GM19023 (cell line): ENCODE results near the gene DNPH1.

Source experiments
- ATAC-seq: cut with Tn5 transposase; IDR thresholded peaks from one replicate; pipeline ENCODE4 v1.9.1; 2021; ENCODE audit warnings: mild to moderate bottlenecking, moderate library complexity; ENCODE audit not compliant: unreplicated experiment

The DNPH1 gene

DNA sequence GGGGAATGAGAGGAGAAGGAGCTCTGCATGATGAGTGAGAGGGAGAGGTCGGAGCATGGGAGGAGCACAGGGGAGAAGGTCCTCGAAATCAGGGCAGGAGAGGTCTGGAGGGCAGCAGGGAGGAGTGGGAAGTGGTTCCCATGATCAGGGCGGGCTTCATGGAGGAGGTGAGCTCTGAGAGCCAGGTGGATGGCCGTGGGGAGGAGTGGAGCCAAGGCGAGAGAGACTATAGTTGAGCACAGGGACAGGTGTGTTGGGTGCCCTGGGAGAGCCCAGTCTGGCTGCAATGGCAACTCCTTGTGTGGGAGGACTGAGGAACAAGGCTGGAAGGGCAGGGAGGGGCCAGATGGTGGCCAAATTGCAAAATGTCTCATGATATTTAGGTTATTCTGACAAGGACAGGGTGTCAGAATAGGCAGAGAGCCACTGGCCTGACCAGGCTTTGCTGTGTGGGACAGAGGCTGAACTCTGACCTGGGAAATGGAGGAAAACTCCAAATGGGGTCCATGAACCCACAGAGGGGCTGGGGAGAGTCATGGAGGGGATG lies 35.4 kb upstream of the DNPH1 start:
- no peak for ATAC-seq

DNA sequence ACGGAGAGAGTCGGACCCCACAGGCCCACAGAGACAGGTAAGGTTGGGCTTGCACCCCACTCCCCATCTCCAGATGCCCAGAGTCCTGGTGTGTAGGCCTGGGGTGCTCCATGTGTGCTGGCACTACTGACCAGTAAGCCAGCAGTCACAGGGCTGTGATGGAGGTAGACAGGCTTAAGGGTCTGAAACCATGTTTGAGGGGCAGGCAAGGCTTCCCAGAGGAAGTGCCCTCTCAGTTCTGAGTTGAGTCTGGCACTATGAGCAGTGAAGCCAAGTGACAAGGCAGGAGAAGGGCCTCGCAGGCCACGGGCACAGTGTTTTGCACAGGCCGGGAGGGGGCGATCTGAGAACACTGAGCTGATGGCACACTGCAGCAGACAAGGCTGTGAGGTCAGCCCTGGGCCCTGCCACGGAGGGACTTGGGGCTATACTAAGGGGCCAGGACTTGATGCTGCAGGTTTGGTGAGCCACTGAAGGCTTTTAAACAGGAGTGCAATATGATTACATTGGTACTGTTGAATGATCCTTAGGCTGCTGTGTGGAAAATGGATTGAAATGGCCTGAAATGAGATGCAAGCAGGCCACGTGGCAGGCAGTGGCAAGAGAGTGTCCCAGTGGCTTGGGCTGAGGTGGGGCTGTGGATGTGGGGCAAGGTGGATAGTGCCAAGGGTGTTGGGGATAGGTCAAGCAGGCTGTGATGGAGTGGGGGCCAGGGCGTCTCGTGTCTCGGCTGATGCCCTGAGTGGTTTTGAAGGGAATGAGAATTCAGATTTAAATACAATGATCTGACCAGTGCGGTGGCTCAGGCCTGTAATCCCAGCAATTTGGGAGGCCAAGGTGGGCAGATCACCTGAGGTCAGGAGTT lies 34.3 kb upstream of the DNPH1 start:
- ATAC-seq: peak; percentile 86

DNA sequence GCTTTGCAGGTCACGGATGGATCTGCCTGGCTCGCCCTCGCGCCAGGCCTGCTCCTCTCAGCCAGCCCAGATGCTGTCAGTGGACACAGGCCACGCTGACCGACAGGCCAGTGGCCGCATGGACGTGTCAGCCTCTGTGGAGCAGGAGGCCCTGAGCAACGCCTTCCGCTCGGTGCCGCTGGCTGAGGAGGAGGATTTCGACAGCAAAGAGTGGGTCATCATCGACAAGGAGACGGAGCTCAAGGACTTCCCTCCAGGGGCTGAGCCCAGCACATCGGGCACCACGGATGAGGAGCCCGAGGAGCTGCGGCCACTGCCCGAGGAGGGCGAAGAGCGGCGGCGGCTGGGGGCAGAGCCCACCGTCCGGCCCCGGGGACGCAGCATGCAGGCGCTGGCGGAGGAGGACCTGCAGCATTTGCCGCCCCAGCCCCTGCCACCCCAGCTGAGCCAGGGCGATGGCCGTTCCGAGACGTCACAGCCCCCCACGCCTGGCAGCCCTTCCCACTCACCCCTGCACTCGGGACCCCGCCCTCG lies 33.6 kb upstream of the DNPH1 start:
- no peak for ATAC-seq

DNA sequence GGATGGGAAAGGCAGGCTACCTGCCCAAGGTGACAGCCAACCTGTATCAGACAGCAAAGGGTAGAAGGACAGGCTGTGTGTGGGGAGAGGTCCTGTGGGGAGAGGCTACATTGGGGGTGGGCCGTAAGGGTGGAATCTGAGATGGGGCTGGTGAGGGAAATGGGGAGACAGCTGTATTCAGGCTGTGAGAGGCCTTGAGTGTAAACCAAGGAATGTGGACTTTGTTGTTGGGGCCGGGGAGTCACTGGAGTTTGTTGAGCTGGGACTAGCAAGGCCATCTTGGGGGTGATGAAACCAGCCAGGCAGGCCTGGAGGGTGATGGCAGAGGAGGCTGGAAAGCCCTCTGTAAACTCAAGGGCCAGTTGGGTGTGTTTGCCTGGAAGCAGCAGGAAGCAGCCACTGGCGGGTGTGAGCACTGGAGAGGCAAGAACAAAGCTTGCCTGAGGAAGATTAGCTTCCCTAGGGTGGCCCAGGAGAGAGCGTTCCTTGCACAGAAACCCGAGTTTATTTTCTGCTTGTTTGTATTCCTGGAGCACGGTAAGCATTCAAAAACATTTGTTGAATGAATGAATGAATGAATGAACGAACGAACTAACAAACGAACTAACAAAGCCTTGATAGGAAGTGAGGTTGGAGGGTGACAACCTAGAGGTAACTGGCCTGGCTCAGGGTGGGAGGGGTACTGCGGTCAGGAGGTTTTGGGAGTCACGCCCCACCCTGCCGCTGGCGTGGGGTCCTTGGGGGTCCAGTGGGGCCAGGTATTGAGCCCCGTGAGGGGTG lies 32.9 kb upstream of the DNPH1 start:
- no peak for ATAC-seq

DNA sequence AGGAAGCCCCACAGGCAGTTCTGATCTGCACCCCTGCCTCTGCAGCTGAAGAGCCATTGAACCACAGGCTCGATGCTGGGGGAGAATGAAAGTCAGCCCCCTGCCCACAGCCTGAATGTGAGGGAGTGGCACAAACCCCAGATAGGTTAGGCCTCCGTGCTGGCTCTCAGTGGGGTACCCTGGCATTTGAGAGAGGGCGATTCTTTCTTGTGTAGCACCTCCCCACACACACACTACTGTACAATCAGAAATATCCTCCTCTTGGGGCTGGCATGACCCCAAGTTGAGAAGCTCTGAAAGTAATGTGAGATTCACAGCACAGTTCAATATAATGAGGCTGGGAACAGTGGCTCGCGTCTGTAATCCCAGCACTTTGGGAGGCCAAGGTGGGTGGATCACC lies 31.9 kb upstream of the DNPH1 start:
- no peak for ATAC-seq

DNA sequence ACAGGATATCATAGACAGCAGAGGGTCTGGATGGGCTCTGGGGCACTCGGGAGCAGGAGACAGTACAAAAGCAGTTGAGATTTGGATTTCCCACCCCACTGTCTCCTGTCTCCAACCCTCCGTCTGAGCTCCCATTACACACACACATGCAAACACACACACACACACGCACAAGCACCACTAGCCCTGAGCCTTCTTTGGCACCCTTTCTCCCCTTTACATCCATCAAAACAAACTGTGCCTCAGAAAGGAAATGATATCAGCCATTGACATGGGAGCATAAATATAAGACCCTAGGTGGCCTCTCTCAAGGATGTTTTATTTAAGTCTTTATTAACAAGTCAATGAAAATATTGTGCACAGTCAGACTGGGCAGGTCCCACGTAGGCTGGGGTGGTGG lies 31.5 kb upstream of the DNPH1 start:
- ATAC-seq: no peak

DNA sequence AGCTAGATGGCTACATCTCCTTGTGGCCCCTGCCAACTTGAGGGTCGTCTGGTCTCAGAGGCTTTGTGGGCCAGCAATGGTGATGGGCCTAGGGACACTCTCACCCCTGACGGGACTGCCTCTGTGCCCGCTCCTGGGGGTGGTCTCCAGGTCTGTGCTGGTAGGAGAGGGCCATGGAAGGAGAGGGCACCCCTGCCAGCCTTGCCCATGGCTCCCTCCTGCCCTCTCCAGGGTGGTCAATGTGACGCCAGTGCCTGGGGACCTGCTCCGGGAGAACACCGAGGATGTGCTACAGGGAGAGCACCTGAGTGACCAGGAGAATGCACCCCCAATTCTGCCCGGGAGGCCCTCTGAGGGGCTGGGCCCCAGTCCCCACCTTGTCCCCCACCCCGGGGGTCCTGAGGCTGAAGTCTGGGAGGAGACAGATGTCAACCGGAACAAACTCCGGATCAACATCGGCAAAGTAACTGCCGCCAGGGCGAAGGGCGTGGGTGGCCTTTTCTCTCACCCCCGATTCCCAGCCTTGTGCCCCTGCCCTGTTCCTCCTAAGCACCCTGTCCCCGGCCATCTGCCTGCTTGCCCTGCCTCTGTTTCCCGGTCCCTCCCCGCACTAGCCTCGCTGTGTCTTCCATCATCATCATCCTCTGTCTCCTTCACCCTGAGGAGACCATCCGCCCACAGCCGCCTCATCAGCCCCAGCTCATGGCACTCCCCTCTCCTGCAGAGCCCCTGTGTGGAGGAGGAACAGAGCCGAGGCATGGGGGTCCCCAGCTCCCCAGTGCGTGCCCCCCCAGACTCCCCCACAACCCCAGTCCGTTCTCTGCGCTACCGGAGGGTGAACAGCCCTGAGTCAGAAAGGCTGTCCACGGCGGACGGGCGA lies 29.8 kb upstream of the DNPH1 start:
- ATAC-seq: no peak

DNA sequence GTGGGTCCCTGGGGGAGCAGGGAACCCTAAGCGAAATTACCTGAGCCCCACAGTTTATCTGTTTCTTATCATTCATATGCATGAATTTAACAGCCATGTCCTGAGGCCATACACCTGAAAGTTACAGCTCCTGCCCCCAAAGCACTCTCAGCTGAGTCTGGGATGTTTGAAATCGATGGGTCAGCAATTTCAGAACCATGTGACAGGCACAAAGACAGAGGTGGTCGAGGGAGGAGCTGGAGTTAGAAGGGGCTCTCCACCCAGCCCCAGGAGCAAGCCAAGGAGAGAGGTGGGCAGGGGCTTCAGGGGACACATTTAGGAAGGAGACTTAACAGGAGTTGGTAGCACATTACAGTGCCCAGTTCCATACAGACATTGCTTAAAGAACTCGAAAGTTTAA lies 28.9 kb upstream of the DNPH1 start:
- no peak for ATAC-seq

DNA sequence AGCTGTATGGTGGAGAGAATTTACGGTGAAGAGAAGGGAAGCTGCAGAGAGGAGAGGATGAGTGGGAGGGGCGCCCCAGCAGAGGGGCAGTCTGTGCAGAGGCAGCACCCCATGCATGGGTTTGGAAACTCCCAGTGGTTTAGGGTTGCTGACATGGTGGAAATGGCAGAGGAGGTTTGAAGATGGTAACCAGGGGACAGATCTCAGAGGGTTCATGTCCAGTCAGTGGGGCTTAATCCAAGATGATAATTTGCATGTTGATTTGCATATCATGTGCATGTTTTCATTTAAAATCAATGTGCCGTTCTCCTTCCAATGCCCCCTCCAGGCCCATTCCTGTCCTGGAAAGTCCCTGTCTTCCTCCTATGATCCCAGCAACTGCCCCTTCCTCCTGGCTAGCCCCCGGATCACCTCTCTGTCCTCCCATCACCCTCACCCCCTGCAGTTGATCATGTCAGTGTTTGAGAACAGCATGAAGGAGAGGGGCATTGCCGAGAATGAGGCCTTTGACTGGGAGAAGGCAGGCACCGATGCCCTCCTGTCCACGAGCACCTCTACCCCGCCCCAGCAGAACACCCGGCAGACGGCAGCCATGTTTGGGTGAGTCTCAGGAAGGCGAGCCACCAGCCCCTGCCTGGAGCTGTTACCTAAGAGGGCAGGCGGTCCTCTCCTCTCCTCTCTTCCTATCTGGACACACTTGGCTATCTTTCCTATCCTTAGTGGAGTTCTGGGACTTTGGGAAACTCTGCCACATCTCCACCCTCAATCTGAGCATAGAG lies 28.3 kb upstream of the DNPH1 start:
- ATAC-seq: no peak

DNA sequence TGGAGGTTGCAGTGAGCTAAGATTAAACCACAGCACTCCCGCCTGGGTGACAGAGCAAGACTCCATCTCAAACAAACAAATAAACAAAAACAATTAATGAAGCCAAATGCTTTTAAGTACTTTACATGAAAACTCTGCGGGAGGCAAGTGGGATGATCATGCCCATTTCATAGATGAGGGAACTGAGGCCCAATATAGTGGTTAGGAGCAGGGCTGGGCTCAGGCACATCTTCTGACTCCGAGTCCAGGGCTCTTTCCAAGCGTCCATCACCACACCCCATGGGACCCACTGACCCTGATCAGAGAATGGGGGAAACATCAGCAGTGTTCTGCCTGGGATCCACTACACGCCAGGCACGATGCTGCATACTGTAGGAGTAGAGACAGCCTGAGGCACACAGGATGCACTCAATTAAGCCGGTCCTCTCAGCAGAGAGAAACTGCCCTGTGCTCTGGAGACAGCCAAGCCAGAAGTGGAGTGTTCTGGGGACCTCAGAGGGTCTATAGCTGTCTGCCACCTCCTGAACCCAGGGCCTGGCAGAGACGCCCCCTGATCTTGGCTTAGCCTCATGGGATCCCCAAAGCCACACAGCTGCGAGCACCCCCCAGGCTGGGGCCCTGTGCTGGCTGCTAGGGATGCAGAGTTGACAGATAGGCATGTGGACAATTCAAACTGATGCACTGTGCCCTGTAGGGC lies 27.5 kb upstream of the DNPH1 start:
- no peak for ATAC-seq

DNA sequence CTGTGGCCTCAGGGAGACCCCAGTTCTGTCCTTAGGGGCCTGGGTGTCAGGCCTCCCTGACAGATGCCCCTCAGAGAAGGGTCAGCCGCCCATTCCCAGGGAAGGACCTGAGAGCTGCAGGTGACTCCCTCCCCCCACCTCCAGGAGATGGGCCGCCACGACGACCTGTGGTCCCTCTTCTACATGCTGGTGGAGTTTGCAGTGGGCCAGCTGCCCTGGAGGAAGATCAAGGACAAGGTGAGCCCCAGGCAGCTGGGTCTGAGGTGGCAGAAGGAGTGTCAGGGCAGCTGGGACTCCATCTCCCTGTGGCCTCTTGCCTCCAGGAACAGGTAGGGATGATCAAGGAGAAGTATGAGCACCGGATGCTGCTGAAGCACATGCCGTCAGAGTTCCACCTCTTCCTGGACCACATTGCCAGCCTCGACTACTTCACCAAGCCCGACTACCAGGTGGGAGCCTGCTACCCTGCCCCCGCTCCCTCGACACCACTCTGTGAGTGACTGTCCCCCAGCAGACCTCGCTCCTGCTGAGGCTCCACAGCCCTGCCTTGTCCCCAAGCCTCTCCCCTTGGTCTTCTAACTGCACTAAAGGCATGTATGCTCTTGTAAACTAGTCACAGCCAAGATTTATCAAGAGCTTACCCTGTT lies 26.2 kb upstream of the DNPH1 start:
- no peak for ATAC-seq

DNA sequence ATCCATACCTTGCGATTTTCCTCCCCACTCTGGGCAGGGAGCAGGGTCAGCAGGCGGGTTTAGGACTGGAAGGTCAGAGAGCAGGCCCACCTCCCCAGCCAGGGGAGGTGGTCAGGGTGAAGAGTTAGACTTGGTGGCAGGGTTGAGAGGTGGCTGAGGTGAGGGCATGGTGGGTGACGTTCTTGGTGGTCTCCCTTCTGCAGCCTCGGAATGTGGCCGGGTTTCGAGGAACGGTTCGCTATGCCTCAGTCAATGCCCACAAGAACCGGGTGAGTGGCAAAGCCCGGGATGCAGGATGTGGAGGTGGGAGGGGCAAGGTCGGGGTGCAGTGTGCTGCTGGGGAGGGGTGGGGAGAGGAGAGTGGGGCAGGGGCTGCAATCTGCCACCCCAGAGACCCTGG lies 25.6 kb upstream of the DNPH1 start:
- no peak for ATAC-seq

DNA sequence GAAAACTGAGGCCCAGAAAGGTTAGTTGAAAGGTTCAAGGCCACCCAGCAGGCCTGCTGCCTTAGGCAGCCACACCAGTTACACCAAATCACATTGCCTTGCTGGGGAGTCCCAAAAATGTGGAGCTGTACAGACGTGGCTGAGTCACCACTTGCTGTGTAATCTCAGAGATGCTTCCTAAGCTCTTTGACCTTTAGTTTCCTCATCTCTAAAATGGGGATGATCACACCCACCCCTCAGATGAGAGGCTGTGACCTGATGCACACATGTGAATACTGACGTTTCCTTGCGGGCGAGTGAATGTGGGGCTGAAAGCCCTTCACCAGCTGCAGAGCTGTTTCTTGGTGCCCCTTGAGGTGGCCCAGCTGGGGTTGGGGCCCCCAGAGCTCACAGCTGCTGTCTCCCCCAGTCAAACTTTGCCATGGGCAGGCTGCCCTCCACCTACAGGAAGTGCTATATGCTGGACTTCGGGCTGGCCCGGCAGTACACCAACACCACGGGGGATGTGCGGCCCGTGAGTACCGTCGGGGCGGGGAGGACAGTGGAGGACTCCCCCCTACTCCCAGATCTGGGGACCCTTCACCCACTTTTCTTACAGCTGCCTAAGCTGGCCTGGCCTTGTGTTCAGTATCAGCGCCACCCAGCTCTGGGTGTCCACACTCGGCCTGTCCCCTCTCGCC lies 25.0 kb upstream of the DNPH1 start:
- no peak for ATAC-seq

DNA sequence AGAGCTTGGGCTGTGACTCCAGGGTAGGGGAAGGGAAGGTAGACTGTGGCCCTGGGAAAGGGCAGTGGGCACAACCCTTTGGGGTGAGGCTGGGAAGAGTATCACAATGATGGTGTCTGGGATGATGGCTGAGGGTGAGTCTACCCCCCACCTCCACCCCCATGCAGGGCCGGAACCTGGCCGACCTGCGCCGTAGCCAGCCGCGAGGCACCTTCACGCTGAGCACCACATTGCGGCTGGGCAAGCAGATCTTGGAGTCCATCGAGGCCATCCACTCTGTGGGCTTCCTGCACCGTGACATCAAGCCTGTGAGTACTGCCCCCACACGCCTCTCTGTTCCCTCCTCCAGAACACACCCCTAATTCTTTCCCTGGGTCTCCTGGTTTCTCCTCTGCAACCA lies 24.1 kb upstream of the DNPH1 start:
- ATAC-seq: no peak

DNA sequence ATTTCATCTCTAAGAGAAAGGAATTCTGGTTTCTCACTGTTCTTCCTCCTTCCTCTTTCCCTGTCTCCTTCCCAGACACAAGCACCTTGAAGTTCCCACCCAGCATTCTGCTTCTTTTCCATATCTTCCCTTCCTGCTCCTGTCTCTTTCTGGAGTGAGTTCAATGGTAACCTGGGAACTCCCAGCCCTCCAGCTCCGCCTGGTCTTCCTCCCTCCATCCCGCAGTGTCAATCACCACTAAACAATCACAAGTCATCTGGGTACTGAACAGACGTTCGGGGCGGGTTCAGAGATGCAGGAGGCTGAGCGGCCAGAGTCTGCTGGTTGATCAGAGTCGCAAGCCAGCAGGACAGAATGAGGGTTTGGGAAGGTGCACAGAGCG lies 21.7 kb upstream of the DNPH1 start:
- no peak for ATAC-seq

DNA sequence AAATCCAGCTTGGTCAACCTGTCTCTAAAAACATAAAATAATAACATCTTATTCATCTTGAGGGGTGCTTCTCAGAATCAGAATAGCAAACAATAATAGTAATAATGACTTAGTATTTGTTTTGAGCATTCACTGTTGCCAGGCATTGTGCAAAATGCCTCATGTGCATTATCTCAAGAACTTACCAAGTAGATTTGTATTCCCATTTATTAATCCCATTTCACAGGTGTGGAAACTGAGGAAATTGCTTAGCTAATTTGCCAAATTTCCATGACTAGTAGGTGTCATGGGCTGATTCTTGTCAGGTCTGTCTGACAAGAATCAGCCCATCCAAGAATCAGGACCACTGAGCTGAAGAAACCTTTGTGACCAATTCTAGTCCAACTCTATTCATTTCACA lies 19.5 kb upstream of the DNPH1 start:
- no peak for ATAC-seq

DNA sequence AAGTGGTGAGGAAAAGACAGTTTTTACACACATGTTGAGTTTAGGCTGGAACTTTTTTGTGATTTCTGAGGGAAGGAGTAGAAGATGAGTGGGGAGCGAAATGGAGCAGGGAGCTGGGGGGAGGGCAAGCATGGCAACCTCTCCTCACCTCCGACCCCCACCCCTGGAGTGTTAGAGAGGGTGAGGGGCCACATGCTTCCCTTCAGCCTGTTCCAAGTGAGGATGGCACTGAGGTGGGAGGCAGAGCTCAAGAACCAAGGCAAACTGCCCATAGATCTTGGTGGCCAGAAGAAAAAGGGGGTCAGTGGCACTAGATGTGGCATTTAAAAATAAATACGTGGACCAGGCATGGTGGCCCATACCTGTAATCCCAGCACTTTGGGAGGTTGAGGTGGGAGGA lies 18.8 kb upstream of the DNPH1 start:
- no peak for ATAC-seq
